ENCODE data around the gene SLC50A1. TPM values are rescaled to one million over a fixed set of nuclear protein-coding genes. Genes with fewer than 3 reads are reported as not detected.

Gene SLC50A1
- total RNA-seq, 1 experiment from 2014 or later = 67.4 TPM

- POLR2A ChIA-PET = no interaction called here
- CTCF ChIA-PET = interaction anchor here (0.5 kb wide), 1 partner anchor 165 kb away, joined by 3 read pairs; no protein-coding TSS in a partner anchor
- H3K27ac ChIP-seq (ENCODE audit: low read length) = no peak overlapping the region
- in situ Hi-C loops (cut with HindIII; ENCODE audit: low pct_unique_long_range_greater_than_20kb, low sequenced_read_pairs) (no loop called here), intact Hi-C loops (cut with micrococcal nuclease; ENCODE audit: unreplicated experiment) (no loop called here)
- DNase-seq (ENCODE audit: low read depth, low spot score) (no peak), ATAC-seq (no peak)
- no peaks in the 10 kb centered on the region for H3K27me3 ChIP-seq (ENCODE audit: control insufficient read depth, insufficient read depth, low read length)
- no peak for TF ChIP-seq POLR2AphosphoS5 (IDR thresholded peaks at IDR 0.05; ENCODE audit: low read depth, low read length)
- TF ChIP-seq SIN3A (IDR thresholded peaks at IDR 0.05; ENCODE audit: borderline replicate concordance, insufficient read depth, low read depth, low read length) = no peak
- TF ChIP-seq REST (IDR thresholded peaks at IDR 0.05; ENCODE audit: insufficient read depth in 1 of 2, low read depth in 2 of 2, low read length in 1 of 2) = no peak
- no peak for TF ChIP-seq TCF7L2 (IDR thresholded peaks at IDR 0.05; ENCODE audit: low read depth, low read length)
- no peak for TF ChIP-seq CTCF (IDR thresholded peaks at IDR 0.05)
- no TSS peak for BruUV-seq (replicated peaks)
- H3K4me1 ChIP-seq (ENCODE audit: control insufficient read depth, insufficient read depth, low read length) = peaks cover 6% of the 10 kb centered on the region; the same call in 1 of the 2 replicates
- no peaks in the 10 kb centered on the region for H3K9me3 ChIP-seq (ENCODE audit: control insufficient read depth, insufficient read depth, low read depth, low read length)
- no peaks in the 10 kb centered on the region; the same call in 1 of the 2 replicates for H3K36me3 ChIP-seq (ENCODE audit: control insufficient read depth, insufficient read depth, low read length)
- H3K4me3 ChIP-seq (ENCODE audit: low read depth in 2 of 2, low read length in 2 of 2) = no peak overlapping the region
Observed at GRCh38 chr1:155166051-155166470, 30.4 kb downstream of the SLC50A1 start.

- TF ChIP-seq POLR2AphosphoS5 (IDR thresholded peaks at IDR 0.05; ENCODE audit: low read depth, low read length) = no peak
- no peak for TF ChIP-seq CTCF (IDR thresholded peaks at IDR 0.05)
- TF ChIP-seq SIN3A (IDR thresholded peaks at IDR 0.05; ENCODE audit: borderline replicate concordance, insufficient read depth, low read depth, low read length) = no peak
- H3K4me3 ChIP-seq (ENCODE audit: low read depth in 2 of 2, low read length in 2 of 2) = no peak overlapping the region
- intact Hi-C loops (cut with micrococcal nuclease; ENCODE audit: unreplicated experiment) (no loop called here), in situ Hi-C loops (cut with HindIII; ENCODE audit: low pct_unique_long_range_greater_than_20kb, low sequenced_read_pairs) (no loop called here)
- H3K4me1 ChIP-seq (ENCODE audit: control insufficient read depth, insufficient read depth, low read length) = peaks cover 6% of the 10 kb centered on the region
- no peak for ATAC-seq
- POLR2A ChIA-PET = interaction anchor here (0.7 to 1.2 kb wide), 2 partner anchors 27 to 35 kb away, joined by 3 read pairs; no protein-coding TSS in a partner anchor
- H3K27me3 ChIP-seq (ENCODE audit: control insufficient read depth, insufficient read depth, low read length) = no peaks in the 10 kb centered on the region
- no peak for DNase-seq (ENCODE audit: low read depth, low spot score)
- no peaks in the 10 kb centered on the region for H3K9me3 ChIP-seq (ENCODE audit: control insufficient read depth, insufficient read depth, low read depth, low read length)
- CTCF ChIA-PET = interaction anchor here (0.5 to 3.3 kb wide), 9 partner anchors 27 to 165 kb away, joined by 3 to 27 read pairs (median 4); no protein-coding TSS in a partner anchor
- no TSS peak for BruUV-seq (replicated peaks)
- H3K36me3 ChIP-seq (ENCODE audit: control insufficient read depth, insufficient read depth, low read length) = no peaks in the 10 kb centered on the region; the same call in 1 of the 2 replicates
- H3K27ac ChIP-seq (ENCODE audit: low read length) = no peak overlapping the region
Observed at GRCh38 chr1:155166471-155167165, 31.0 kb downstream of the SLC50A1 start.

Measured in Panc1 (cell line).